Measurements from ENCODE around the gene PLXDC1.

DNA sequence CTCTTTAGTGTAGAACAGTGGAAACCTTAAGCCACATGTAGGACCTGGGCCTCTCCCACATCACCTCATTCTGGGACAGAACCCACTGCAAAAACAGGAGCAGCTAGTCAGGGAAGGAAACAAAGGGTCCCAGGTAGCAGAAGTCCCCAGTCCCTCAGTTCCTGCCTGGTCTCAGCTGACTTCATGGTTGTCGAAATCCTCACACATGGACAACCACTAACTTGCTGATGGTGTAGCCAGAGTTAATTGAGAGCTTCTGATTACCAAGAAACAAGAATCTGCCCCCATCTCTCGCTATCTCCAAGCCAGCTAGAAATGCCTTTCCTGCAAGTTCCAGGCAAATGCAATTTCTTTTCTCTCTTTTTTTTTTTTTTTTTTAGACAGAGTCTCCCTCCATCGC is 18.1 kb upstream of the PLXDC1 start:
- TF ChIP-seq EZH2phosphoT487 (IDR thresholded peaks at IDR 0.05) = no peak
- TF ChIP-seq, protein P1, sequence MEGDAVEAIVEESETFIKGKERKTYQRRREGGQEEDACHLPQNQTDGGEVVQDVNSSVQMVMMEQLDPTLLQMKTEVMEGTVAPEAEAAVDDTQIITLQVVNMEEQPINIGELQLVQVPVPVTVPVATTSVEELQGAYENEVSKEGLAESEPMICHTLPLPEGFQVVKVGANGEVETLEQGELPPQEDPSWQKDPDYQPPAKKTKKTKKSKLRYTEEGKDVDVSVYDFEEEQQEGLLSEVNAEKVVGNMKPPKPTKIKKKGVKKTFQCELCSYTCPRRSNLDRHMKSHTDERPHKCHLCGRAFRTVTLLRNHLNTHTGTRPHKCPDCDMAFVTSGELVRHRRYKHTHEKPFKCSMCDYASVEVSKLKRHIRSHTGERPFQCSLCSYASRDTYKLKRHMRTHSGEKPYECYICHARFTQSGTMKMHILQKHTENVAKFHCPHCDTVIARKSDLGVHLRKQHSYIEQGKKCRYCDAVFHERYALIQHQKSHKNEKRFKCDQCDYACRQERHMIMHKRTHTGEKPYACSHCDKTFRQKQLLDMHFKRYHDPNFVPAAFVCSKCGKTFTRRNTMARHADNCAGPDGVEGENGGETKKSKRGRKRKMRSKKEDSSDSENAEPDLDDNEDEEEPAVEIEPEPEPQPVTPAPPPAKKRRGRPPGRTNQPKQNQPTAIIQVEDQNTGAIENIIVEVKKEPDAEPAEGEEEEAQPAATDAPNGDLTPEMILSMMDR (IDR thresholded peaks at IDR 0.05) = no peak
- no peak for TF ChIP-seq EZH2 (IDR thresholded peaks at IDR 0.05)

All from neural progenitor cell (in vitro differentiated cells).